Keratinocyte (primary cell): ENCODE measurements around the gene UCHL1. TPM values are rescaled to one million over a fixed set of nuclear protein-coding genes. Genes with fewer than 3 reads are reported as not detected.

Source experiments
- DNase-seq: peaks from one replicate; pipeline ENCODE4 v3.0.0-alpha.2; 2011; ENCODE audit warnings: low read depth, missing footprints, low spot score
- FAIRE-seq: peaks from 2 replicates; lab custom pipeline; 2011; peaks lifted over from hg19 to GRCh38; lab: Jason Lieb, UNC
- H2AFZ ChIP-seq: 2 replicates; pipeline ENCODE4 v1.6.0; 2012; ENCODE audit warnings: low read length, control low read depth, inconsistent platforms; ENCODE audit not compliant: control insufficient read depth
- H3K27ac ChIP-seq: 2 replicates; pipeline ENCODE4 v1.5.1; 2011; ENCODE audit warnings: low read length; ENCODE audit not compliant: control insufficient read depth, insufficient read depth
- H3K27me3 ChIP-seq: 3 replicates; pipeline ENCODE4 v1.6.0; 2011; ENCODE audit warnings: low read length; ENCODE audit not compliant: control insufficient read depth, insufficient read depth; ENCODE audit errors: extremely low read depth
- H3K36me3 ChIP-seq, 2 experiments: 2 replicates in 1 of 2; 3 replicates in 1 of 2; pipeline ENCODE4 v1.5.1; 2011; ENCODE audit warnings: low read length in 2 of 2, mild to moderate bottlenecking in 1 of 2; ENCODE audit not compliant: control insufficient read depth in 2 of 2, insufficient read depth in 2 of 2; ENCODE audit errors: extremely low read depth in 1 of 2
- H3K4me1 ChIP-seq: 3 replicates; pipeline ENCODE4 v1.5.1; 2011; ENCODE audit warnings: low read length; ENCODE audit not compliant: control insufficient read depth, insufficient read depth; ENCODE audit errors: extremely low read depth
- H3K4me2 ChIP-seq: 3 replicates; pipeline ENCODE4 v1.6.0; 2011; ENCODE audit warnings: low read depth, low read length; ENCODE audit not compliant: control insufficient read depth, insufficient read depth; ENCODE audit errors: extremely low read depth
- H3K4me3 ChIP-seq, 3 experiments: fragments of 200-600 bp in 1 of 3; sonication (generic) in 1 of 3; 2 replicates in 2 of 3; 3 replicates in 1 of 3; pipeline ENCODE4 v1.5.1; 2011 to 2016; ENCODE audit warnings: low read length in 3 of 3, mild to moderate bottlenecking in 3 of 3, control low read depth in 2 of 3, inconsistent platforms in 1 of 3, low read depth in 1 of 3, mixed read lengths in 1 of 3, mixed run types in 1 of 3, moderate library complexity in 1 of 3; ENCODE audit not compliant: control insufficient read depth in 2 of 3, insufficient read depth in 2 of 3; ENCODE audit errors: extremely low read depth in 1 of 3
- H3K79me2 ChIP-seq: 2 replicates; pipeline ENCODE4 v1.6.0; 2012; ENCODE audit warnings: low read length; ENCODE audit not compliant: control insufficient read depth, insufficient read depth
- H3K9ac ChIP-seq: 3 replicates; pipeline ENCODE4 v1.6.0; 2011; ENCODE audit warnings: low read length; ENCODE audit not compliant: control insufficient read depth, insufficient read depth; ENCODE audit errors: extremely low read depth
- H3K9me1 ChIP-seq: 3 replicates; pipeline ENCODE4 v1.6.0; 2011; ENCODE audit warnings: low read length; ENCODE audit not compliant: control insufficient read depth, insufficient read depth; ENCODE audit errors: extremely low read depth
- H3K9me3 ChIP-seq: 2 replicates; pipeline ENCODE4 v1.5.1; 2012; ENCODE audit warnings: low read depth, low read length; ENCODE audit not compliant: control insufficient read depth
- H4K20me1 ChIP-seq: 3 replicates; pipeline ENCODE4 v1.6.0; 2011; ENCODE audit warnings: low read length; ENCODE audit not compliant: control insufficient read depth, insufficient read depth; ENCODE audit errors: extremely low read depth
- EZH2 ChIP-seq: IDR thresholded peaks from one replicate; pipeline ENCODE4 v1.6.1; 2012; ENCODE audit warnings: inconsistent platforms, mild to moderate bottlenecking, low read length, moderate library complexity
- dilution Hi-C: fragments of 300-500 bp; cut with MboI; formaldehyde crosslinking; loops from one replicate; pipeline ENCODE4 v1.7.0; 2020; ENCODE audit warnings: low sequenced_read_pairs; ENCODE audit not compliant: extremely low pct_ligation_motif_present
- polyA plus RNA-seq, 5 experiments: library from polyadenylated mRNA; depleted of rRNA in 3 of 5; stranded (reverse) in 3 of 5; stranded (forward) in 1 of 5; unstranded in 1 of 5; fragments of >200 nt; gene quantifications; 1 replicate in 1 of 5; 2 replicates in 3 of 5; 3 replicates in 1 of 5; pipeline versions ENCODE4 v1.2.1 to v1.2.3, GENCODE V29; 2011 to 2012; ENCODE audit warnings: missing spikeins in 2 of 5, low read depth in 1 of 5, low replicate concordance in 1 of 5
- TF ChIP-seq, protein P1 (sequence below), 3 experiments: IDR thresholded peaks in 1 of 3; conservative IDR thresholded peaks in 1 of 3; optimal IDR thresholded peaks in 1 of 3; 2 replicates in 2 of 3; 3 replicates in 1 of 3; pipeline versions ENCODE3 to v1.5.1; 2011; ENCODE audit warnings: low read length in 3 of 3, mild to moderate bottlenecking in 3 of 3, moderate library complexity in 2 of 3, control low read depth in 1 of 3, inconsistent platforms in 1 of 3; ENCODE audit not compliant: insufficient read depth in 2 of 3; ENCODE audit errors: extremely low read depth in 1 of 3

UCHL1 gene
- polyA plus RNA-seq, 1 donor (not counting 4 experiments of a cell fraction or from before 2014, with no cell fraction given) = 3.0 TPM

DNA sequence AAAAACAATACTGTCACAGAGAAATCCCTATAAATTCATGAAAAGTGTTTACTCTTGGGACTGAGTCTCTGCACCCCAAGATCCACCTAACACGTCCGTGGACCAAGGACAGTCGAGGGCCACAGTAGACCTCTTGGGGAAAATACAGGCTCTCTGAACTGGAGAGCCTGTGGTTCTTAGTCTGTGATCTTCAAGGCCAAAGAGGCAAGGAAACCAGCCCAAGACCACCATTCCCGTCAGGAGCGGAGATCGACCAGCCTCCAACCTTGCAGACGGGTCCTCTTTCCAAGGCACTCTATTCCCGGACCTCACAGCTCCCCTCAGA is 40.8 kb upstream of the UCHL1 start:
- no peak for DNase-seq
- Histone ChIP-seq H3K9ac (peak overlapping the region; percentile 97), H3K27me3 (no peaks in the 10 kb centered on the region), H2AFZ (peak overlapping the region; percentile 90), H3K79me2 (peaks cover 34% of the 10 kb centered on the region), H3K9me1 (no peaks in the 10 kb centered on the region), H4K20me1 (no peaks in the 10 kb centered on the region), H3K4me2 (peak overlapping the region; percentile 99), H3K4me3 (peak overlapping the region; percentile 62 to 91 (median 85)), H3K4me1 (peaks cover 33% of the 10 kb centered on the region), H3K36me3 (no peaks in the 10 kb centered on the region), H3K27ac (peak overlapping the region; percentile 88), H3K9me3 (no peaks in the 10 kb centered on the region)
- TF ChIP-seq EZH2 = no peak
- TF ChIP-seq, protein P1, sequence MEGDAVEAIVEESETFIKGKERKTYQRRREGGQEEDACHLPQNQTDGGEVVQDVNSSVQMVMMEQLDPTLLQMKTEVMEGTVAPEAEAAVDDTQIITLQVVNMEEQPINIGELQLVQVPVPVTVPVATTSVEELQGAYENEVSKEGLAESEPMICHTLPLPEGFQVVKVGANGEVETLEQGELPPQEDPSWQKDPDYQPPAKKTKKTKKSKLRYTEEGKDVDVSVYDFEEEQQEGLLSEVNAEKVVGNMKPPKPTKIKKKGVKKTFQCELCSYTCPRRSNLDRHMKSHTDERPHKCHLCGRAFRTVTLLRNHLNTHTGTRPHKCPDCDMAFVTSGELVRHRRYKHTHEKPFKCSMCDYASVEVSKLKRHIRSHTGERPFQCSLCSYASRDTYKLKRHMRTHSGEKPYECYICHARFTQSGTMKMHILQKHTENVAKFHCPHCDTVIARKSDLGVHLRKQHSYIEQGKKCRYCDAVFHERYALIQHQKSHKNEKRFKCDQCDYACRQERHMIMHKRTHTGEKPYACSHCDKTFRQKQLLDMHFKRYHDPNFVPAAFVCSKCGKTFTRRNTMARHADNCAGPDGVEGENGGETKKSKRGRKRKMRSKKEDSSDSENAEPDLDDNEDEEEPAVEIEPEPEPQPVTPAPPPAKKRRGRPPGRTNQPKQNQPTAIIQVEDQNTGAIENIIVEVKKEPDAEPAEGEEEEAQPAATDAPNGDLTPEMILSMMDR (optimal IDR thresholded peaks at IDR 0.05 in 1 of 3, IDR thresholded peaks at IDR 0.05 in 1 of 3, conservative IDR thresholded peaks at IDR 0.05 in 1 of 3; ENCODE audit: extremely low read depth in 1 of 3, insufficient read depth in 2 of 3, low read length in 3 of 3) = no peak
- no peak for FAIRE-seq
- dilution Hi-C loops = no loop called here

DNA sequence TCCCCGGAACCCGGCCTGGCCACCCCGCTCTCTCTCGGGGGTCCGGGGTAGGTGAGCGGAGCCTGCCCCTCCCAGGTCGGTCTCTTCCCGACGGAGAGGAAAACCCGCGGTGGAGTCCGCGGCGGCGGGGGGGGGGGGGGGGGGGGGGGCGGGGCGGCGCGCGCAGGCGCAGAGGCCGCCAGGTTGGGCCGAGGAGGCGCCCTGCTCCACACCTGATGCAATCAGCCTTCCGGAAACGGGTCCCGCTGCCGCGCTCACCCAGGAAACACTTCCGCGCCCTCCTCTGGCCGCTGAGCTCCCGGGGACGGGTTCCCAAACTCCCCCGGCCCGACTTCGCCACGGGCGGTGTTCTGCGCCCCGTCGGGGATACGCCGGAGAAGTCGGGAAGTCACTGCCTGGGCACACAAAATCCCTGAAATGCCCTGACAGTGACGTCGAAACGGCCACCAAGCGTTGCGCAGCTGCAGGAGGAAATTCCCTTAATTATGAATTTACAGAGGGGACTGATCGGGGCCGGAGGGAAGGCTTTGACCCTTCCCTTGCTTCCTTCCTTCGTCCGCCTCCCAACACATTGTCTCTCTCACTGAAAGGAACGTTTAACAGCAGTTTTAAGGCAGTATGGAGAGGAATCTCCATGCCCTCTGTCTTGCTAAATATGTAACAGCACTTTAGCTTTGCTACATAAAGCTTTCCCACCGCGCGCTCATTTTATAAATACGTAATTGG is 40.3 kb upstream of the UCHL1 start:
- DNase-seq (no peak), FAIRE-seq (no peak)
- H3K27ac ChIP-seq = peak overlapping the region; percentile 97
- H3K9me1 ChIP-seq = no peaks in the 10 kb centered on the region
- peak overlapping the region; percentile 97 for H3K9ac ChIP-seq
- H3K4me2 ChIP-seq = peak overlapping the region; percentile 99
- peaks cover 29% of the 10 kb centered on the region for H3K79me2 ChIP-seq
- dilution Hi-C loops = no loop called here
- H3K9me3 ChIP-seq = no peaks in the 10 kb centered on the region
- TF ChIP-seq, protein P1 (optimal IDR thresholded peaks at IDR 0.05 in 1 of 3, IDR thresholded peaks at IDR 0.05 in 1 of 3, conservative IDR thresholded peaks at IDR 0.05 in 1 of 3; ENCODE audit: extremely low read depth in 1 of 3, insufficient read depth in 2 of 3, low read length in 3 of 3) = peak; percentile 17 to 50 (median 23)
- TF ChIP-seq EZH2 = no peak
- H3K4me3 ChIP-seq = peak overlapping the region; percentile 62 to 94 (median 85)
- peaks cover 33% of the 10 kb centered on the region for H3K4me1 ChIP-seq
- no peaks in the 10 kb centered on the region for H4K20me1 ChIP-seq
- no peaks in the 10 kb centered on the region for H3K36me3 ChIP-seq
- peak overlapping the region; percentile 100 for H2AFZ ChIP-seq
- H3K27me3 ChIP-seq = no peaks in the 10 kb centered on the region
